ENCODE results near the gene CDPF1. TPM values are rescaled to one million over a fixed set of nuclear protein-coding genes. Genes with fewer than 3 reads are reported as not detected.

CDPF1 gene
- total RNA-seq, 1 experiment from 2014 or later: 8.1 TPM

GRCh38 chr22:46272762-46273431, 22.8 kb upstream of the CDPF1 start:
- no peak overlapping the region for H3K23ac ChIP-seq (ENCODE audit: insufficient read length, low read depth, low read length)
- H3K4me2 ChIP-seq (ENCODE audit: insufficient read depth, insufficient read length, low read length): no peak overlapping the region
- no peak overlapping the region for H3K27ac ChIP-seq (ENCODE audit: insufficient read length, low read depth, low read length)
- no peak for TF ChIP-seq CTCF (conservative IDR thresholded peaks at IDR 0.05)
- H4K20me1 ChIP-seq (ENCODE audit: control insufficient read depth, insufficient read depth, insufficient read length): peaks cover 4% of the 10 kb centered on the region
- H2BK20ac ChIP-seq (ENCODE audit: low read depth, low read length, poor library complexity, severe bottlenecking): no peak overlapping the region
- H3K4me1 ChIP-seq (ENCODE audit: insufficient read depth, low read length): no peaks in the 10 kb centered on the region
- Mint-ChIP-seq H3K27me3 (ENCODE audit: low read depth) (no peaks in the 10 kb centered on the region), H3K4me3 (no peak overlapping the region), H3K4me1 (peaks cover 3 to 4% of the 10 kb centered on the region in 2 experiments), H3K27ac (no peak overlapping the region), H3K9me3 (peaks cover 0 to 5% of the 10 kb centered on the region in 2 experiments; a peak in 1 of 5 replicates), H3K36me3 (ENCODE audit: insufficient read depth in 1 of 3, low read depth in 3 of 3) (peaks cover 18 to 42% (median 42%) of the 10 kb centered on the region in 3 experiments; a peak in 6 of 7 replicates)
- DNase-seq: no peak
- no peak overlapping the region for H4K8ac ChIP-seq (replicated peaks; ENCODE audit: insufficient read length, low read depth, low read length)
- H3K9ac ChIP-seq (ENCODE audit: extremely low read depth, insufficient read length, low read length): no peak overlapping the region
- H3T11ph ChIP-seq (ENCODE audit: low read length): no peak overlapping the region
- H2BK5ac ChIP-seq (ENCODE audit: insufficient read length, low read length): no peak overlapping the region
- WGBS (ENCODE audit: extremely low coverage, insufficient read length, low lambda C conversion rate): no CpG with 5 or more reads among the region's 12 CpGs
- H3K4ac ChIP-seq (ENCODE audit: low read depth, low read length): no peak overlapping the region
- no peaks in the 10 kb centered on the region for H3K9me3 ChIP-seq (ENCODE audit: control insufficient read depth, low read depth, low read length)
- no peak overlapping the region for H3K56ac ChIP-seq (ENCODE audit: insufficient read length, low read depth, low read length)
- no peaks in the 10 kb centered on the region for H3K79me2 ChIP-seq (ENCODE audit: insufficient read depth, low read length)
- H3K18ac ChIP-seq (ENCODE audit: insufficient read length, low read depth, low read length): no peak overlapping the region
- H2BK120ac ChIP-seq (ENCODE audit: low read depth, low read length, poor library complexity, severe bottlenecking): no peak overlapping the region
- H2BK15ac ChIP-seq (ENCODE audit: low read depth, low read length): no peak overlapping the region
- H3K23me2 ChIP-seq (ENCODE audit: insufficient read length, low read depth, low read length, poor library complexity, severe bottlenecking): no peaks in the 10 kb centered on the region
- H2AFZ ChIP-seq (ENCODE audit: low read length): no peak overlapping the region
- H4K91ac ChIP-seq (ENCODE audit: insufficient read length, low read depth, low read length): no peak overlapping the region
- H3K79me1 ChIP-seq (ENCODE audit: insufficient read depth, low read depth, low read length, poor library complexity, severe bottlenecking): no peaks in the 10 kb centered on the region
- H4K5ac ChIP-seq (ENCODE audit: insufficient read length, low read depth, low read length): no peak overlapping the region
- H2AK5ac ChIP-seq (ENCODE audit: insufficient read length, low read length): no peak overlapping the region
- no peaks in the 10 kb centered on the region for H3K27me3 ChIP-seq (ENCODE audit: insufficient read depth, low read length)
- no peak overlapping the region for H2BK12ac ChIP-seq (ENCODE audit: insufficient read length, low read depth, low read length)
- H3K14ac ChIP-seq (ENCODE audit: insufficient read depth, low read length): no peak overlapping the region
